Suprapubic skin (tissue), 3 donors: ENCODE measurements around the gene RBMS3.

Source experiments
- CTCF ChIP-seq, 2 donors: fragments of 200-600 bp in 1 of 2; fragments of 450-650 bp in 1 of 2; sonication (generic) in 1 of 2; IDR thresholded peaks; one replicate each; pipeline ENCODE4 v1.5.1; 2016 to 2019; ENCODE audit warnings: antibody characterized with exemption in 2 of 2, mild to moderate bottlenecking in 1 of 2, moderate library complexity in 1 of 2
- POLR2A ChIP-seq, 2 donors: fragments of 450-650 bp; IDR thresholded peaks; one replicate each; pipeline ENCODE4 v1.6.1; 2017; ENCODE audit warnings: antibody characterized with exemption in 2 of 2, mild to moderate bottlenecking in 2 of 2, moderate library complexity in 2 of 2

GRCh38 chr3:29649815-29650547, 369.1 kb downstream of the RBMS3 start:
- TF ChIP-seq POLR2A (IDR thresholded peaks at IDR 0.05) = no peak
- TF ChIP-seq CTCF (IDR thresholded peaks at IDR 0.05) = no peak
